HepG2 (cell line): ENCODE results near the gene TRIM72. TPM values are rescaled to one million over a fixed set of nuclear protein-coding genes. Genes with fewer than 3 reads are reported as not detected.

ENCODE experiments used
- ADNP ChIP-seq: sonication (generic); formaldehyde crosslinking; IDR thresholded peaks from 2 replicates; pipeline ENCODE4 v1.4.0; 2020; ENCODE audit warnings: missing genetic modification reagents
- HNF4G ChIP-seq, 2 experiments: sonication (generic) in 1 of 2; formaldehyde crosslinking in 1 of 2; IDR thresholded peaks; 2 replicates each; pipeline versions ENCODE4 v1.4.0 to v1.6.1; 2011 to 2020; ENCODE audit warnings: borderline replicate concordance in 2 of 2, low read depth in 2 of 2, mild to moderate bottlenecking in 2 of 2, low read length in 1 of 2, missing genetic modification reagents in 1 of 2, moderate library complexity in 1 of 2
- KAT2B ChIP-seq: fragments of 150-350 bp; IDR thresholded peaks from 2 replicates; pipeline ENCODE4 v1.6.1; 2014; ENCODE audit warnings: low read depth, low read length, borderline replicate concordance
- NFIC ChIP-seq: IDR thresholded peaks from 2 replicates; pipeline ENCODE4 v1.6.1; 2012; ENCODE audit warnings: mild to moderate bottlenecking, low read length, inconsistent platforms
- NFYC ChIP-seq: IDR thresholded peaks from 2 replicates; pipeline ENCODE4 v1.6.1; 2016; ENCODE audit warnings: missing genetic modification reagents, missing compliant biosample characterization
- NR2C2 ChIP-seq: sonication (generic); formaldehyde crosslinking; IDR thresholded peaks from 2 replicates; pipeline ENCODE4 v1.4.0; 2020; ENCODE audit warnings: missing genetic modification reagents, mild to moderate bottlenecking, moderate library complexity, borderline replicate concordance
- NR2F6 ChIP-seq, 2 experiments: IDR thresholded peaks; 2 replicates each; pipeline ENCODE4 v1.6.1; 2016; ENCODE audit warnings: antibody characterized with exemption in 1 of 2, mild to moderate bottlenecking in 1 of 2
- PCBP1 ChIP-seq: fragments of 200-400 bp; formaldehyde crosslinking; IDR thresholded peaks from 2 replicates; pipeline ENCODE4 v1.6.1; 2017; ENCODE audit warnings: mild to moderate bottlenecking, low read depth, low read length, borderline replicate concordance
- ZNF441 ChIP-seq: sonication (generic); formaldehyde crosslinking; IDR thresholded peaks from 2 replicates; pipeline ENCODE4 v1.7.0; 2021; ENCODE audit warnings: missing genetic modification reagents, borderline replicate concordance
- polyA plus RNA-seq, 8 experiments: library from polyadenylated mRNA; depleted of rRNA in 3 of 8; stranded (reverse) in 7 of 8; unstranded in 1 of 8; fragments of >200 nt; fragmentation: Illumina TruSeq in 4 of 8; extraction: Trizol in 4 of 8; gene quantifications; 2 replicates each; pipeline versions ENCODE4 v1.2.1 to v1.2.3, GENCODE V29; 2011 to 2016; ENCODE audit warnings: low read depth in 4 of 8, missing spikeins in 1 of 8, mixed read lengths in 1 of 8; ENCODE audit not compliant: insufficient read depth in 1 of 8
- total RNA-seq, 5 experiments: library from RNA; depleted of rRNA; stranded (reverse); fragments of >200 nt; fragmentation: Illumina TruSeq; extraction: Trizol; gene quantifications; 2 replicates each; pipeline ENCODE4 v1.2.3, GENCODE V29; 2016; ENCODE audit warnings: low read depth in 1 of 5
- TF ChIP-seq, protein P1 (sequence below): sonication (generic); formaldehyde crosslinking; IDR thresholded peaks from 2 replicates; pipeline ENCODE4 v1.4.0; 2020; ENCODE audit warnings: mild to moderate bottlenecking, missing genetic modification reagents
- TF ChIP-seq, protein P2 (sequence below): sonication (generic); formaldehyde crosslinking; IDR thresholded peaks from 2 replicates; pipeline ENCODE4 v1.8.1; 2023; ENCODE audit warnings: mild to moderate bottlenecking, inconsistent platforms, moderate library complexity, missing genetic modification reagents, borderline replicate concordance
- TF ChIP-seq, protein P3 (sequence below): sonication (generic); formaldehyde crosslinking; IDR thresholded peaks from 2 replicates; pipeline ENCODE4 v1.9.0; 2022; ENCODE audit warnings: low read depth, missing genetic modification reagents

Gene TRIM72
- total and polyA plus RNA-seq, 2 of the 13 experiments (the other 11 are each of a cell fraction or from before 2014, with no cell fraction given), result not detected

GRCh38 chr16:31168848-31169247, 45.1 kb upstream of the TRIM72 start (continued):
- TF ChIP-seq ZNF441 (CRISPR knock-in tag), result 0 out of 2 replicates have a peak, but pooled peaks have one; percentile 22
- TF ChIP-seq NR2C2 (CRISPR knock-in tag), result peak; percentile 51; the same call in 1 of the 2 replicates
- no peak for TF ChIP-seq NFIC
- peak; percentile 47 for TF ChIP-seq NFYC (CRISPR knock-in tag)
- peak; percentile 43; the same call in 1 of the 2 replicates for TF ChIP-seq HNF4G (IDR thresholded peaks at IDR 0.05; ENCODE audit: borderline replicate concordance, low read depth, low read length)
- TF ChIP-seq HNF4G (CRISPR knock-in tag; IDR thresholded peaks at IDR 0.05; ENCODE audit: borderline replicate concordance, low read depth), result no peak
- TF ChIP-seq, protein P1, sequence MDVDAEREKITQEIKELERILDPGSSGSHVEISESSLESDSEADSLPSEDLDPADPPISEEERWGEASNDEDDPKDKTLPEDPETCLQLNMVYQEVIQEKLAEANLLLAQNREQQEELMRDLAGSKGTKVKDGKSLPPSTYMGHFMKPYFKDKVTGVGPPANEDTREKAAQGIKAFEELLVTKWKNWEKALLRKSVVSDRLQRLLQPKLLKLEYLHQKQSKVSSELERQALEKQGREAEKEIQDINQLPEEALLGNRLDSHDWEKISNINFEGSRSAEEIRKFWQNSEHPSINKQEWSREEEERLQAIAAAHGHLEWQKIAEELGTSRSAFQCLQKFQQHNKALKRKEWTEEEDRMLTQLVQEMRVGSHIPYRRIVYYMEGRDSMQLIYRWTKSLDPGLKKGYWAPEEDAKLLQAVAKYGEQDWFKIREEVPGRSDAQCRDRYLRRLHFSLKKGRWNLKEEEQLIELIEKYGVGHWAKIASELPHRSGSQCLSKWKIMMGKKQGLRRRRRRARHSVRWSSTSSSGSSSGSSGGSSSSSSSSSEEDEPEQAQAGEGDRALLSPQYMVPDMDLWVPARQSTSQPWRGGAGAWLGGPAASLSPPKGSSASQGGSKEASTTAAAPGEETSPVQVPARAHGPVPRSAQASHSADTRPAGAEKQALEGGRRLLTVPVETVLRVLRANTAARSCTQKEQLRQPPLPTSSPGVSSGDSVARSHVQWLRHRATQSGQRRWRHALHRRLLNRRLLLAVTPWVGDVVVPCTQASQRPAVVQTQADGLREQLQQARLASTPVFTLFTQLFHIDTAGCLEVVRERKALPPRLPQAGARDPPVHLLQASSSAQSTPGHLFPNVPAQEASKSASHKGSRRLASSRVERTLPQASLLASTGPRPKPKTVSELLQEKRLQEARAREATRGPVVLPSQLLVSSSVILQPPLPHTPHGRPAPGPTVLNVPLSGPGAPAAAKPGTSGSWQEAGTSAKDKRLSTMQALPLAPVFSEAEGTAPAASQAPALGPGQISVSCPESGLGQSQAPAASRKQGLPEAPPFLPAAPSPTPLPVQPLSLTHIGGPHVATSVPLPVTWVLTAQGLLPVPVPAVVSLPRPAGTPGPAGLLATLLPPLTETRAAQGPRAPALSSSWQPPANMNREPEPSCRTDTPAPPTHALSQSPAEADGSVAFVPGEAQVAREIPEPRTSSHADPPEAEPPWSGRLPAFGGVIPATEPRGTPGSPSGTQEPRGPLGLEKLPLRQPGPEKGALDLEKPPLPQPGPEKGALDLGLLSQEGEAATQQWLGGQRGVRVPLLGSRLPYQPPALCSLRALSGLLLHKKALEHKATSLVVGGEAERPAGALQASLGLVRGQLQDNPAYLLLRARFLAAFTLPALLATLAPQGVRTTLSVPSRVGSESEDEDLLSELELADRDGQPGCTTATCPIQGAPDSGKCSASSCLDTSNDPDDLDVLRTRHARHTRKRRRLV (CRISPR knock-in tag), result no peak
- TF ChIP-seq, protein P2, sequence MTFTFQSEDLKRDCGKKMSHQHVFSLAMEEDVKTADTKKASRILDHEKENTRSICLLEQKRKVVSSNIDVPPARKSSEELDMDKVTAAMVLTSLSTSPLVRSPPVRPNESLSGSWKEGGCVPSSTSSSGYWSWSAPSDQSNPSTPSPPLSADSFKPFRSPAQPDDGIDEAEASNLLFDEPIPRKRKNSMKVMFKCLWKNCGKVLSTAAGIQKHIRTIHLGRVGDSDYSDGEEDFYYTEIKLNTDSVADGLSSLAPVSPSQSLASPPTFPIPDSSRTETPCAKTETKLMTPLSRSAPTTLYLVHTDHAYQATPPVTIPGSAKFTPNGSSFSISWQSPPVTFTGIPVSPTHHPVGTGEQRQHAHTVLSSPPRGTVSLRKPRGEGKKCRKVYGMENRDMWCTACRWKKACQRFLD (CRISPR knock-in tag), result no peak
- no peak for TF ChIP-seq KAT2B
- TF ChIP-seq NR2F6 (IDR thresholded peaks at IDR 0.05), result no peak
- TF ChIP-seq NR2F6 (CRISPR knock-in tag; IDR thresholded peaks at IDR 0.05), result peak; percentile 57; the same call in 1 of the 2 replicates
- no peak for TF ChIP-seq PCBP1
- 0 out of 2 replicates have a peak, but pooled peaks have one; percentile 9 for TF ChIP-seq ADNP
- TF ChIP-seq, protein P3, sequence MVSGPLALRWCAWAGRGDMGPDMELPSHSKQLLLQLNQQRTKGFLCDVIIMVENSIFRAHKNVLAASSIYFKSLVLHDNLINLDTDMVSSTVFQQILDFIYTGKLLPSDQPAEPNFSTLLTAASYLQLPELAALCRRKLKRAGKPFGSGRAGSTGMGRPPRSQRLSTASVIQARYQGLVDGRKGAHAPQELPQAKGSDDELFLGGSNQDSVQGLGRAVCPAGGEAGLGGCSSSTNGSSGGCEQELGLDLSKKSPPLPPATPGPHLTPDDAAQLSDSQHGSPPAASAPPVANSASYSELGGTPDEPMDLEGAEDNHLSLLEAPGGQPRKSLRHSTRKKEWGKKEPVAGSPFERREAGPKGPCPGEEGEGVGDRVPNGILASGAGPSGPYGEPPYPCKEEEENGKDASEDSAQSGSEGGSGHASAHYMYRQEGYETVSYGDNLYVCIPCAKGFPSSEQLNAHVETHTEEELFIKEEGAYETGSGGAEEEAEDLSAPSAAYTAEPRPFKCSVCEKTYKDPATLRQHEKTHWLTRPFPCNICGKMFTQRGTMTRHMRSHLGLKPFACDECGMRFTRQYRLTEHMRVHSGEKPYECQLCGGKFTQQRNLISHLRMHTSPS, result 0 out of 2 replicates have a peak, but pooled peaks have one; percentile 17
- TF ChIP-seq, all 625 proteins: peak for 13
